Measurements from ENCODE around the gene GPLD1.
"Not testable (repeated sequence)": the region's sequence is repeated elsewhere in the genome, so short reads cannot be mapped to it uniquely, and the experiment has no call there.

GPLD1 gene, protein sequence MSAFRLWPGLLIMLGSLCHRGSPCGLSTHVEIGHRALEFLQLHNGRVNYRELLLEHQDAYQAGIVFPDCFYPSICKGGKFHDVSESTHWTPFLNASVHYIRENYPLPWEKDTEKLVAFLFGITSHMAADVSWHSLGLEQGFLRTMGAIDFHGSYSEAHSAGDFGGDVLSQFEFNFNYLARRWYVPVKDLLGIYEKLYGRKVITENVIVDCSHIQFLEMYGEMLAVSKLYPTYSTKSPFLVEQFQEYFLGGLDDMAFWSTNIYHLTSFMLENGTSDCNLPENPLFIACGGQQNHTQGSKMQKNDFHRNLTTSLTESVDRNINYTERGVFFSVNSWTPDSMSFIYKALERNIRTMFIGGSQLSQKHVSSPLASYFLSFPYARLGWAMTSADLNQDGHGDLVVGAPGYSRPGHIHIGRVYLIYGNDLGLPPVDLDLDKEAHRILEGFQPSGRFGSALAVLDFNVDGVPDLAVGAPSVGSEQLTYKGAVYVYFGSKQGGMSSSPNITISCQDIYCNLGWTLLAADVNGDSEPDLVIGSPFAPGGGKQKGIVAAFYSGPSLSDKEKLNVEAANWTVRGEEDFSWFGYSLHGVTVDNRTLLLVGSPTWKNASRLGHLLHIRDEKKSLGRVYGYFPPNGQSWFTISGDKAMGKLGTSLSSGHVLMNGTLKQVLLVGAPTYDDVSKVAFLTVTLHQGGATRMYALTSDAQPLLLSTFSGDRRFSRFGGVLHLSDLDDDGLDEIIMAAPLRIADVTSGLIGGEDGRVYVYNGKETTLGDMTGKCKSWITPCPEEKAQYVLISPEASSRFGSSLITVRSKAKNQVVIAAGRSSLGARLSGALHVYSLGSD

GRCh38 chr6:24489470-24489869 lies at the start of gene GPLD1:
TSS of gene GPLD1 (minus strand) at chr6:24489578. CDS start at chr6:24489511, 67 bp downstream.
- DNase-seq (ENCODE audit: low spot score), result no peak

DNA sequence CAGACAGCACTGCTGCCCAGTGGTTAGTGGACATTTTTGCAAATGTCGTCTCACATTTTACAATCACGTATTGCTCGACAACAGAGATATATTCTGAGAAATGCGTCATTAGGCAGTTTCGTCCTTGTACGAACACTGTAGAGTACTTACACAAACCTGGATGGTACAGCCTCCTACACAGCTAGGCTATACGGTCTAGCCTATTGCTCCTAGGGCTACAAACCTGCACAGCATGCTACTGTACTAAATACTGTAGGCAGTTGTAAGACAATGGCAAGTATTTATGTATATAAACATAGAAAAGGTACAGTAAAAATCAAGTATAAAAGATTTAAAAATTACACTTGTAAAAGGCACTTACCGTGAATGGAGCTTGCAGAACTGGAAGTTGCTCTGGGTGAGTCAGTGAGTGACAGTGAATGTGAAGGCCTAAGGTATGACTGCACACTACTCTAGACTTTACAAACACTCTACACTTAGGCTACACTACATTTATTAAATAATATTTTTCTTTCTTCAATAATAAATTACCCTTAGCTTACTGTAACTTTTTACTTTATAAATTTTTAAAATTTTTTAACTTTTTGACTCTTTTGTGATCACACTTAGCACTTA lies 48.5 kb upstream of the GPLD1 start:
- DNase-seq (ENCODE audit: low spot score), result no peak

GRCh38 chr6:24537082-24537699 lies 47.8 kb upstream of the GPLD1 start:
- no peak for DNase-seq (ENCODE audit: low spot score)

DNA sequence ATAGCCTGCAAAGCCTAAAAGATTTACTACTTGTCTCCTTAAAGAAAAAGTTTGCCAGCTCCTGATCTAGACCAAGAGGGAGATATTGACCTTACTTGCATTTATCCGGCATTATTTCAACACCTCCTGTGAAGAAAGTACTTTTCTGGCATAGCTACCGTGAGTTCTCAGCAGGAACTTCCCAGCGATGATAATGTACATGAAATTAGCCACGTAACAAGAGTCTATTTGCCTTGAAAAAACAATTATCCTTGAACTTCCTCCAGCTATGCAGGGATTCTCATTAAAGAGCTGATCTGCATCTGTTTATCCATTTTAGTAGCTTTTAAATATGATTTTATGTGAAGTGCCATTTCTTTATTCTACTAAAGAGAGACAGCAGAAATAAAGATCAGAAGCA lies 47.1 kb upstream of the GPLD1 start:
- DNase-seq (ENCODE audit: low spot score), result no peak

DNA sequence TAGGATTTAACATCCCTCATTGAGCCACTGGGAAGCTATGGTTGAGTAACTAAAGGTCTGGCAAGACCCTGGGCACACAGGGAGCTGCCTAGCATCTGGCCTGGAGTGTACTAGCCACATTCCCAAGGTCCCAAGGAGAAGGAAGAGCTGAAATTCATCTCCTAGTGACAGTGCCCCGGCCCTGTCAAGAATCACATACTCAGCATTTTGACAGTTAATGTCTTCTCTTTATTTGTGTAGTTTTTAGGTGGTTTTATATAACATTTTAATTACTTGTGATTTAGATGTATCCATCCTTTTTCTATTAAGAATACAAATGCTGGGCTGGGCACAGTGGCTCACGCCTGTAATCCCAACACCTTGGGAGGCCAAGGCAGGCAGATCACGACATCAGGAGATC lies 45.8 kb upstream of the GPLD1 start:
- no peak for DNase-seq (ENCODE audit: low spot score)

DNA sequence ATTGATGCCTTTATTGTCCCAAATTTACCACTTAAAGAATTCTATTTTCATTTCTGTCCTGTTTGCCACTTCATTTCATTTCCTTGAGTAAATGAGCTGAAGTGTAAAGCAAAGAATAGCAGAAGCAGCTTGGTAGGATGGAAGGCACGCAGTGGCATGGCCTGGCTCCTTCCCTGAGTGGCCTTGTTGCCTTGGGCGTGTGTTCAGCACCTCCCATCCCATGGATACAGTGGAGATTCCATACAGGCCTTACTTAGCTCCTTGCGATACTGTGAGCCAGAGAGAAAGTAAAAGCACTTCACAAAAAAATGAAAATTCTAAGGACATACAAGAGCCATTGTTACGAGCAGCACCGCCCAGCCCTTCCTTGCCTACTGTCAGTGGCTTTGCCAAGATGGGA lies 45.0 kb upstream of the GPLD1 start:
- no peak for DNase-seq (ENCODE audit: low spot score)

GRCh38 chr6:24529985-24530384 lies 40.6 kb upstream of the GPLD1 start:
- no peak for DNase-seq (ENCODE audit: low spot score)

GRCh38 chr6:24524805-24525204 lies 35.4 kb upstream of the GPLD1 start:
- peak; percentile 48 for DNase-seq (ENCODE audit: low spot score)

DNA sequence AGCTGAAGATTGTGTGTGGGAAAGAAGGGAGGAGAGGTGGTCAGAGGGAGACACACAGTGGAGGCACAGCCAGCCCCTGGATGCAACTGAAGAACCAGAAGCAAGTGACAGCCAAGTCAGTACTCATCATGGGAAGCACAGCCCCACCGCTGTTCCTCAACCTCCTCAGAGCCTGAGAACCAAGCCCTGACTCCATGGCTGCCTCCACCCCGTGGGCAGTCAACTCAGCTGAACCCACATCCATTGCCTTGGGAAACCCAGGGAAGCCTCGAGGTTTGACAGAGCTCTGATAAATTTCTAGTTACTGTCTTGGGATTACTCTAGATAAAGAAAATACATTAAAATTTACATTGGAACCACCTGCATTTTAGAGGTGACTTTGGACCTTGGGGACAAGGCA lies 35.0 kb upstream of the GPLD1 start:
- no peak for DNase-seq (ENCODE audit: low spot score)

DNA sequence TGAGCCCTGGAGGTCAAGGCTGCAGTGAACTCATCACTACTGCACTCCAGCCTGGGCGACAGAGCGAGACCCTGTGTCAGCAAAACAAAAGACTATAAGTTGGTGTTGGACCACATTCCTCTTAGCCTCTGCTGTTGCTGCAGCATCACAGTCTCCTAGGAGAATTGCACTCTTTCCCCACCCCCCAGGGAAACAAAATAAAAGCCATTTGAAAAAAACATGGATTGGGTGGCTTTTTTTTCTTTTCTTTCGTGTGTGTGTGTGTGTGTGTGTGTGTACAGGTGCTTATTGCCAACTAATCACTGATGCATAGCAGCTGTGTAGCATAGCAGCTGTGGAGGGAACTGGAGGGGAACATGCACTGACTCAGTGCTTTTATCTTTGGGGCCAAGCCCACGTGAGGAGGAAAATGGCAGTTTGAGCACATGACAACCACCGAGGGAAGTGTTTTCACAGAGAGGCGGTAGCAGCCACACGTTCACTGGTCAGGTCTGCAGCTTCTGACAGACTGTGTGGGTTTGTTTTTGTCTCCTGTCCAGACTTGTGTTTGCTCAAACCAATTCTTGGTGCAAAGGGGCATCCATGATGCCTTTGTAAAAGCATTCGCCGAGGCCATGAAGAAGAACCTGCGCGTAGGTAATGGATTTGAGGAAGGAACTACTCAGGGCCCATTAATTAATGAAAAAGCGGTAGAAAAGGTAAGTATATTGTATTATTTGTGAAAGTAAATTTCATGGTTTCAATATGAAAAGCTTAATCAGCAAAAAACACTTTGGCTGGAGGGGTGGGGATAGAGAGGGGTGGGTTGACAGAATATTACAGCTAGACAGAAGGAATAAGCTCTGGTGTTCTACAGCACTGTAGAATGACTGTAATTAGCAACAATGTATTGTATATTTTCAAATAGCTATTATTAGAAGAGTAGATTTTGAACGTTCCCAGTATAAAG lies 33.1 kb upstream of the GPLD1 start:
- DNase-seq (ENCODE audit: low spot score), result no peak

DNA sequence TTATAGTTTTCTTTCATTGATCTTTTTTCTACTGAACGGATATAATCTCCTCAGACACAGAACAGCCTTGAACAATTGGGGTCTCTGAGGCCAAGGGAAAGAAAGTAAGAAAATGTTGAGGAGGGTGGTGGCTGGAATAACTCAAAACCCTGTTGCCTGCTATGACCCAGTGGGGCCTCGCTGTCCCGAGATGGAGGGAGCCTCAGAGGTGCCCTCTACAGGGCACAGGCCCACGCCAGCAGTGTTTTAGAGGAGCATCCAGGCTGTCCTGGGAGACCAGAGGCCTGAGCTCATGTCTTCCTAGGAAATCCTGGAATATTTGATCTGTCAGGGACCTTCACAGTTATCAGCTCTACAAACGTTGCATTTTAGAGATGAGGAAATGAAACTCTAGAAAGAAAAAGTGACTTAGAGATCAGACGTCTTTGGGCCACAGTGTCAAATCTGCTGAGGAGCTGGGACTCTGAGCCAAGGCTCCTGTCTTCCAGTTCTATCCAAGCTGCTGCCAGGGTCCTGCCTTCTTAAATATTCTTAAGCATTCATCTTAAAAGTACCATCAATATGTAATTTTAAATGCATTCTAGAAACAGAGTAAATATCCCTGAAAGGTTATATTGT lies 31.7 kb upstream of the GPLD1 start:
- peak; percentile 62 for DNase-seq (ENCODE audit: low spot score)

DNA sequence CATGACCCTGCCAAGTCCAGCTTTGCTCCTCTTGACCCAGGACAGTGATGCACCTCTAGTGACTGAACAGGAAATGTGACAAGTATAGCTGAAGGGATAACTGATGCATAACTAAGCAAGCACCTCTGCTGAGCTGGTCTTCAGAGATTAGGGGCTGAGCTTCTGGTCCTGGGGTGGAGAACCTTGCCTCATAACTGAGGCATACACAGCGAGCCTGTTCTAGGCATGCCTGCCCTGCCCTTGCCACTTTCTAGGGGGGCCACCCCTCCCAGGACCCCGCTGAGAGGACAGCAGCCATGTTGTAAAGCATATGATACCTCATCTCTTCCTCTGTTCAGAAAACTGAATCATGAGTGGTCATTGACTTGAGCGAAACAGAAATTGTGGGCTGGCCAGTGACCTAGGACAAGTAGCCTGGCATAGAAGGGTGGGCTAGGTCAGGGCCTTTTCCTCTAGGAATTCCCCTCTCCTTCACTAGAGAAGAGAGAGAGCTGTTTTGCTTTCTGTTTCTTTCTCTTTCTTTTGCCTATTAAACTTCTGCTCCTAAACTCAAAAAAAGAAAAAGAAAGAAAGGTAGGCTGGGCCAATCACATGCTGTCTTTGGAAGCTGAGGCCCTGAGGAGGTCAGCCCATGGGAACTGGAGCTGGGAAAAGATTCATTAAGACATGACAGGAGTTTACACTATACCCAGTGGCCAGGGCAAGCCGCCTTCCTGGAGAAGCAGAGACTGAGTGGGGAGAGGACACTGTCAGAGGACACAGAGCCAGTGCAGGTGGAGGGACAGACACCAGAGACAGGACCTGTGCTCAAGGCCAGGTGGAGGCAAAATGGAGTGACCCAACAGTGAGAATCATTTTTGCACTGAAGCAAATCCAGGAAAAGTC lies 28.5 kb upstream of the GPLD1 start:
- DNase-seq (ENCODE audit: low spot score), result no peak

DNA sequence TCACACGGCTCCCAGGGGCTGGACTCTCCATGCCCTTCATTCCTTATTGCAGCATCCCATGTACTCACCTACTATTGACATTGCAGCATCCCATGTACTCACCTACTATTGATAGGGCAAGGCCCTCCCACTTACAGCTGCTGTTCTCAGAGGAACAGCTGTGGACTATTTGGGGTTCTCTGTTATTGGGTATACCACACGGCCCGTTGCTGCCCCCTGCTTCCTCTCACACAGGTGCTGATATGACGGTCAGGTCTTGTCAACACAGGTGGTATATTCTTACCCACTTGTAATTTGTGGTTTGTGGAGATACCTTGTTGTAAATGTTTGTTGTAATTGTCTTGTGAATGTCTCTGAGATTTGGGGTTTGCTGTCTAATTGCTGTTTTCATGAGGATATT lies 24.2 kb upstream of the GPLD1 start:
- DNase-seq (ENCODE audit: low spot score), result no peak

DNA sequence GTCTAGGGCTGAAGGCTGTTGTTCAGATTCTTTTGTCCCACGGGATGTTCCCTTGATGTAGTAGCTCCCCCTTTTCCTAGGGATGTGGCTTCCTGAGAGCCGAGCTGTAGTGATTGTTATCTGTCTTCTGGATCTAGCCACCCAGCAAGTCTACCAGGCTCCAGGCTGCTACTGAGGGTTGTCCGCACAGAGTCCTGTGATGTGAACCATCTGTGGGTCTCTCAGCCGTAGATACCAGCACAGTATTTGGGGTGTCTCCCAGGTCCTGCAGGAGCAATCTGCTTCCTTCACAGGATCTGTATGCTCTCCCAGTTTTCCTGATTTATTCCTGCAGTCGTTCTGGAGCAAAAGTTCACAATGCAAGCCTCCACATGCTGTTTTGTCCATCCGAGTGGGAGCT lies 22.6 kb upstream of the GPLD1 start:
- DNase-seq (ENCODE audit: low spot score), result not testable (repeated sequence)

- DNase-seq (ENCODE audit: low spot score), result no peak
These were observed 17.6 kb upstream of the GPLD1 start for GRCh38 chr6:24506814-24507520.

- DNase-seq (ENCODE audit: low spot score), result no peak
These were observed 15.5 kb upstream of the GPLD1 start for GRCh38 chr6:24504649-24505586.

DNA sequence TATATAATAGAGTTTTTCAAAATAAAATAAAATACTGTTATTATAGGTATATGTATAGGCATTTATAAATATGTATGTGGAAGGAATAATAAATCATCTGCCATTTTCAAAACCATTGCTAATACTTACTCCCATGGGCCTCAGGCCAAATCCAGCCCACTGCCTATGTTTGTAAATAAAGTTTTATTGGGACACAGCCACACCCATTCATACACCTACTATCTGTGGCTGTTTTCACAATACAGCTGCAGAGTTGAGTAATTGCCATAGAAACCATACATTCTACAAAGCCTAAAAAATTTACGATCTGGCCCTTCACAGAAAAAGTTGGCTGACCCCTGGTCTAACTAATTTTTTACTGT lies 14.9 kb upstream of the GPLD1 start:
- no peak for DNase-seq (ENCODE audit: low spot score)

DNA sequence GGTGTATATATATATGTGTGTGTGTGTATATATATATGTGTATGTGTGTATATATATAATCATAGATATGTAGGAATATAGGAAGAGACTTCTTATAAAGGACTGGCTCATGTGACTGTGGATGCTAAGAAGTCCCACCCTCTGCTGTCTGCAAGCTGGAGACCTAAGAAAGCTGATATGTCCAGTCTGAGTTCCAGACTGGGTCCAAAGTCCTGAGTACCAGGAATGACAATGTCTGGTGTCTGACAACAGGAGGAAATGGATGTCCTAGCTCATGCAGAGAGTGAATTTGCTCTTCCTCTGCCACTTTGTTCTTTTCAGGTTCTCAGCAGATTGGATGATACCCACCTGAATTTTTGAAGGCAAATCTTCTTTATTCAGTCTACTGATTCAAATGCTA lies 12.5 kb upstream of the GPLD1 start:
- DNase-seq (ENCODE audit: low spot score), result no peak
